Suprapubic skin (tissue), 4 donors: Measurements from ENCODE around the gene ULK4. TPM values are rescaled to one million over a fixed set of nuclear protein-coding genes. Genes with fewer than 3 reads are reported as not detected.
"Not testable (repeated sequence)": the region's sequence is repeated elsewhere in the genome, so short reads cannot be mapped to it uniquely, and the experiment has no call there.

Experiments used
- DNase-seq, 2 donors: peaks; one replicate each; pipeline ENCODE4 v3.0.0-alpha.2; 2019; ENCODE audit warnings: low spot score in 2 of 2
- H3K27ac ChIP-seq: fragments of 200-600 bp; sonication (generic); one replicate; pipeline ENCODE4 v1.5.1; 2019
- H3K27me3 ChIP-seq: fragments of 200-600 bp; sonication (generic); one replicate; pipeline ENCODE4 v1.5.1; 2019
- H3K36me3 ChIP-seq: fragments of 200-600 bp; sonication (generic); one replicate; pipeline ENCODE4 v1.5.1; 2019
- H3K4me1 ChIP-seq: fragments of 200-600 bp; sonication (generic); one replicate; pipeline ENCODE4 v1.5.1; 2019
- H3K4me3 ChIP-seq: fragments of 200-600 bp; sonication (generic); one replicate; pipeline ENCODE4 v1.5.1; 2019; ENCODE audit warnings: mild to moderate bottlenecking
- H3K9me3 ChIP-seq: fragments of 200-600 bp; sonication (generic); one replicate; pipeline ENCODE4 v1.5.1; 2019
- EP300 ChIP-seq: sonication (generic); formaldehyde crosslinking; IDR thresholded peaks from one replicate; pipeline ENCODE4 v1.6.1; 2017; ENCODE audit warnings: antibody characterized with exemption
- POLR2A ChIP-seq, 2 donors: fragments of 450-650 bp; IDR thresholded peaks; one replicate each; pipeline ENCODE4 v1.6.1; 2017; ENCODE audit warnings: antibody characterized with exemption in 2 of 2, mild to moderate bottlenecking in 2 of 2, moderate library complexity in 2 of 2
- POLR2AphosphoS5 ChIP-seq, 3 donors: sonication (generic); formaldehyde crosslinking; IDR thresholded peaks; one replicate each; pipeline ENCODE4 v1.6.1; 2017; ENCODE audit warnings: antibody characterized with exemption in 3 of 3
- WGBS: methylation state at CpG from one replicate; pipeline ENCODE4 v1.1.5; 2018; 5-methylcytosine and 5-hydroxymethylcytosine counted together
- total RNA-seq, 4 donors: library from RNA; depleted of rRNA; stranded (reverse); fragments of >200 nt; gene quantifications; one replicate each; pipeline ENCODE4 v1.1.0, GENCODE V29; 2016
- TF ChIP-seq, protein P1 (sequence below), 2 donors: fragments of 200-600 bp in 1 of 2; fragments of 450-650 bp in 1 of 2; sonication (generic) in 1 of 2; IDR thresholded peaks; one replicate each; pipeline ENCODE4 v1.5.1; 2016 to 2019; ENCODE audit warnings: antibody characterized with exemption in 2 of 2, mild to moderate bottlenecking in 1 of 2, moderate library complexity in 1 of 2

ULK4 gene
- total RNA-seq, 4 donors from 2014 or later = 11.7 to 21.7 (median 16.6) TPM

- H3K4me1 ChIP-seq = peaks cover 3% of the 10 kb centered on the region
- no peaks in the 10 kb centered on the region for H3K27me3 ChIP-seq
- 52% methylated on average over 3 of the region's 3 CpGs for WGBS
- no peak for TF ChIP-seq EP300
- TF ChIP-seq POLR2AphosphoS5 (IDR thresholded peaks at IDR 0.05) = peak in 1 of 3 donors; percentile 62
- no peak overlapping the region for H3K27ac ChIP-seq
- DNase-seq = no peak
- H3K4me3 ChIP-seq = no peak overlapping the region
- no peaks in the 10 kb centered on the region for H3K9me3 ChIP-seq
- H3K36me3 ChIP-seq = no peaks in the 10 kb centered on the region
Observed at GRCh38 chr3:41681479-41681878, 280.4 kb downstream of the ULK4 start.

GRCh38 chr3:41679374-41679773 is 282.5 kb downstream of the ULK4 start:
- H3K4me3 ChIP-seq = no peak overlapping the region
- H3K9me3 ChIP-seq = no peaks in the 10 kb centered on the region
- H3K27ac ChIP-seq = no peak overlapping the region
- WGBS = 96% methylated on average over 1 of the region's 1 CpG
- no peaks in the 10 kb centered on the region for H3K27me3 ChIP-seq
- TF ChIP-seq EP300 (no peak), POLR2A (IDR thresholded peaks at IDR 0.05) (no peak), POLR2AphosphoS5 (IDR thresholded peaks at IDR 0.05) (no peak)
- TF ChIP-seq, protein P1, sequence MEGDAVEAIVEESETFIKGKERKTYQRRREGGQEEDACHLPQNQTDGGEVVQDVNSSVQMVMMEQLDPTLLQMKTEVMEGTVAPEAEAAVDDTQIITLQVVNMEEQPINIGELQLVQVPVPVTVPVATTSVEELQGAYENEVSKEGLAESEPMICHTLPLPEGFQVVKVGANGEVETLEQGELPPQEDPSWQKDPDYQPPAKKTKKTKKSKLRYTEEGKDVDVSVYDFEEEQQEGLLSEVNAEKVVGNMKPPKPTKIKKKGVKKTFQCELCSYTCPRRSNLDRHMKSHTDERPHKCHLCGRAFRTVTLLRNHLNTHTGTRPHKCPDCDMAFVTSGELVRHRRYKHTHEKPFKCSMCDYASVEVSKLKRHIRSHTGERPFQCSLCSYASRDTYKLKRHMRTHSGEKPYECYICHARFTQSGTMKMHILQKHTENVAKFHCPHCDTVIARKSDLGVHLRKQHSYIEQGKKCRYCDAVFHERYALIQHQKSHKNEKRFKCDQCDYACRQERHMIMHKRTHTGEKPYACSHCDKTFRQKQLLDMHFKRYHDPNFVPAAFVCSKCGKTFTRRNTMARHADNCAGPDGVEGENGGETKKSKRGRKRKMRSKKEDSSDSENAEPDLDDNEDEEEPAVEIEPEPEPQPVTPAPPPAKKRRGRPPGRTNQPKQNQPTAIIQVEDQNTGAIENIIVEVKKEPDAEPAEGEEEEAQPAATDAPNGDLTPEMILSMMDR (IDR thresholded peaks at IDR 0.05) = no peak
- no peak for DNase-seq
- H3K36me3 ChIP-seq = no peaks in the 10 kb centered on the region
- peaks cover 3% of the 10 kb centered on the region for H3K4me1 ChIP-seq

- not testable (repeated sequence) for H3K4me1 ChIP-seq, H3K4me3 ChIP-seq, H3K27me3 ChIP-seq, DNase-seq, H3K27ac ChIP-seq, H3K36me3 ChIP-seq, H3K9me3 ChIP-seq
- WGBS = 95% methylated on average over 7 of the region's 7 CpGs
Observed at GRCh38 chr3:41675102-41675501, 286.8 kb downstream of the ULK4 start.

GRCh38 chr3:41674449-41674848 is 287.5 kb downstream of the ULK4 start:
- TF ChIP-seq POLR2AphosphoS5 (IDR thresholded peaks at IDR 0.05) (no peak), EP300 (no peak), POLR2A (IDR thresholded peaks at IDR 0.05) (no peak)
- TF ChIP-seq, protein P1 (IDR thresholded peaks at IDR 0.05) = no peak
- Histone ChIP-seq H3K27me3 (no peaks in the 10 kb centered on the region), H3K9me3 (peaks cover 8% of the 10 kb centered on the region), H3K4me3 (no peak overlapping the region), H3K36me3 (no peaks in the 10 kb centered on the region), H3K27ac (no peak overlapping the region), H3K4me1 (no peaks in the 10 kb centered on the region)
- 92% methylated on average over 4 of the region's 4 CpGs for WGBS
- no peak for DNase-seq

DNA sequence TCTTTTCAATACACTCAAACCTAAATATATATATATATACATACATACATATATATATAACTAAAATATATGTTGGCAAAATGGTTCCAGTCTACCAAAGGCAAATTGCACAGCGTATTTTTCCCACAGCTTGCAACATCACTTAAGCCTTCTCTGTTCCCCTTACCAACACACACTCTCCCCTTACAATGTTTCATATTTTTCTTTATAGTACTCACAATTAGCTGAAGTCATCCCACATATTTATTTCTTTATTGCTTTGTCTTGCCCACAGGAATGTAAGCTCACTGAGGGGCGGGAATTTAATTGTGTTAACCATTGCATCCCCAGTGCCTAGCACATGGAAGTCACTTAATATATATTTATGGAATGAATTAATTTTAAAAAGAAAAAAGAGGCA is 288.3 kb downstream of the ULK4 start:
- no peak overlapping the region for H3K27ac ChIP-seq
- no peak for TF ChIP-seq EP300
- TF ChIP-seq, protein P1 (IDR thresholded peaks at IDR 0.05) = no peak
- TF ChIP-seq POLR2AphosphoS5 (IDR thresholded peaks at IDR 0.05) = no peak
- TF ChIP-seq POLR2A (IDR thresholded peaks at IDR 0.05) = no peak
- no peaks in the 10 kb centered on the region for H3K4me1 ChIP-seq
- H3K4me3 ChIP-seq = no peak overlapping the region
- 66% methylated on average over 2 of the region's 2 CpGs for WGBS
- no peak for DNase-seq
- H3K36me3 ChIP-seq = no peaks in the 10 kb centered on the region
- peaks cover 8% of the 10 kb centered on the region for H3K9me3 ChIP-seq
- H3K27me3 ChIP-seq = no peaks in the 10 kb centered on the region

- Histone ChIP-seq H3K4me3 (no peak overlapping the region), H3K36me3 (peaks cover 5% of the 10 kb centered on the region), H3K27me3 (no peaks in the 10 kb centered on the region), H3K27ac (no peak overlapping the region), H3K9me3 (peaks cover 12% of the 10 kb centered on the region), H3K4me1 (no peaks in the 10 kb centered on the region)
- DNase-seq = no peak
- no peak for TF ChIP-seq EP300
Observed at GRCh38 chr3:41668379-41668778, 293.5 kb downstream of the ULK4 start.

- H3K4me3 ChIP-seq = no peak overlapping the region
- peaks cover 5% of the 10 kb centered on the region for H3K36me3 ChIP-seq
- TF ChIP-seq POLR2A (IDR thresholded peaks at IDR 0.05) (no peak), POLR2AphosphoS5 (IDR thresholded peaks at IDR 0.05) (no peak), EP300 (no peak)
- TF ChIP-seq, protein P1 (IDR thresholded peaks at IDR 0.05) = no peak
- H3K27me3 ChIP-seq = no peaks in the 10 kb centered on the region
- no peaks in the 10 kb centered on the region for H3K4me1 ChIP-seq
- 83% methylated on average over 4 of the region's 4 CpGs for WGBS
- peaks cover 4% of the 10 kb centered on the region for H3K9me3 ChIP-seq
- no peak overlapping the region for H3K27ac ChIP-seq
- DNase-seq = no peak
Observed at GRCh38 chr3:41662288-41662687, 299.6 kb downstream of the ULK4 start.
